ENCODE measurements around the gene SSPN.

SSPN gene

GRCh38 chr12:26264215-26264838 is 69.0 kb downstream of the SSPN start:
- H3K9me3 ChIP-seq (ENCODE audit: severe bottlenecking): no peaks in the 10 kb centered on the region
- peaks cover 6% of the 10 kb centered on the region for H3K27me3 ChIP-seq (ENCODE audit: insufficient read depth, low read depth, severe bottlenecking)
- H3K36me3 ChIP-seq: no peaks in the 10 kb centered on the region
- no peak for DNase-seq
- TF ChIP-seq CTCF (IDR thresholded peaks at IDR 0.05; ENCODE audit: low read depth, low read length): no peak
- H3K4me3 ChIP-seq (ENCODE audit: low read depth, low read length): no peak overlapping the region
- no peak overlapping the region for H3K27ac ChIP-seq

- DNase-seq: no peak
- Histone ChIP-seq H3K27me3 (ENCODE audit: insufficient read depth, low read depth, severe bottlenecking) (peaks cover 6% of the 10 kb centered on the region), H3K27ac (no peak overlapping the region), H3K36me3 (no peaks in the 10 kb centered on the region), H3K9me3 (ENCODE audit: severe bottlenecking) (no peaks in the 10 kb centered on the region), H3K4me3 (ENCODE audit: low read depth, low read length) (no peak overlapping the region)
- TF ChIP-seq CTCF (IDR thresholded peaks at IDR 0.05; ENCODE audit: low read depth, low read length): no peak
Observed at GRCh38 chr12:26265606-26266005, 70.2 kb downstream of the SSPN start.

GRCh38 chr12:26266881-26267280 is 71.5 kb downstream of the SSPN start:
- H3K9me3 ChIP-seq (ENCODE audit: severe bottlenecking): no peaks in the 10 kb centered on the region
- H3K27ac ChIP-seq: no peak overlapping the region
- TF ChIP-seq CTCF (IDR thresholded peaks at IDR 0.05; ENCODE audit: low read depth, low read length): no peak
- DNase-seq: no peak
- no peaks in the 10 kb centered on the region for H3K27me3 ChIP-seq (ENCODE audit: insufficient read depth, low read depth, severe bottlenecking)
- H3K36me3 ChIP-seq: no peaks in the 10 kb centered on the region
- no peak overlapping the region for H3K4me3 ChIP-seq (ENCODE audit: low read depth, low read length)

DNA sequence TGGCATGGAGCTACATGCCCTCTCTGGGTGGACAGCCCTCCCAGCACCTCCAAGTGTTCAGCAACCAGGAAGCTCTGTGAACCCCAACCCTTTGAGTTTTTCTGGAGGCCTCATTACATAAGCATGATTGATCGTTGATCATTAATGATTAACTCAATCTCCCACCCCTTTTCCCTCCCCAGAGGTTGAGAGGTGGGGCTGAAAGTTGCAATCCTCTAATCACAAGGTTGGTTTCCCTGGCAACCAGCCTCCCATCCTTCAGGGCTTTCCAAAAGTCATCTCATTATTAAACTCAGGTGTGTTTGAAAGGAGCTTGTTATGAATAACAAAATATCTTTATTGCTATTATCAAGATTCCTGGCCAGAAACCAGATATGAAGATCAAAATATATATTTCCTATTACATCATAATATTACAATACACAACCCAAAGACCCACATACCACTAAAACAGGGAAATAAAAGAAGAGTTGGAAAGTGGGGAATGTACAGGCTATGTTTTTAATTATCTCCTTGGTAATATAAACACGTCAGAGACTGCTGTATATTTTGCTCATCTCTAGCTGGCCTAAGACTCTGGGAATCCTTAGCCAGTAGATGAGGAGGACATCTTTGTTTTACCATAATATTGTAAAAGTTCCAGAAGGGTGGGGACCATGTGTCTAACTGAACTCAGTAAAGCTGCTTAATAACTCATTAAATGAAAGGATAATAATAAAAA is 73.6 kb downstream of the SSPN start:
- Histone ChIP-seq H3K9me3 (ENCODE audit: severe bottlenecking) (no peaks in the 10 kb centered on the region), H3K4me3 (ENCODE audit: low read depth, low read length) (no peak overlapping the region), H3K36me3 (no peaks in the 10 kb centered on the region), H3K27me3 (ENCODE audit: insufficient read depth, low read depth, severe bottlenecking) (no peaks in the 10 kb centered on the region), H3K27ac (no peak overlapping the region)
- no peak for TF ChIP-seq CTCF (IDR thresholded peaks at IDR 0.05; ENCODE audit: low read depth, low read length)
- DNase-seq: no peak

- no peaks in the 10 kb centered on the region for H3K9me3 ChIP-seq (ENCODE audit: severe bottlenecking)
Observed at GRCh38 chr12:26269562-26270284, 74.3 kb downstream of the SSPN start.

More at GRCh38 chr12:26269562-26270284, 74.3 kb downstream of the SSPN start:
- Histone ChIP-seq H3K27me3 (ENCODE audit: insufficient read depth, low read depth, severe bottlenecking) (no peaks in the 10 kb centered on the region), H3K4me3 (ENCODE audit: low read depth, low read length) (no peak overlapping the region), H3K27ac (no peak overlapping the region), H3K36me3 (no peaks in the 10 kb centered on the region)
- no peak for TF ChIP-seq CTCF (IDR thresholded peaks at IDR 0.05; ENCODE audit: low read depth, low read length)
- DNase-seq: no peak

Measured in WERI-Rb-1 (cell line).